Heart left ventricle (tissue), 13 donors: ENCODE data around the gene DNAH14.

Source experiments
- CTCF ChIP-seq, 12 donors: fragments of 200-600 bp; sonication (generic) in 4 of 12; IDR thresholded peaks; one replicate each; pipeline versions ENCODE4 v1.5.0 to v1.8.0; 2018 to 2022; ENCODE audit warnings: antibody characterized with exemption in 12 of 12, mild to moderate bottlenecking in 5 of 12
- POLR2A ChIP-seq, 2 donors: fragments of 450-650 bp; IDR thresholded peaks; one replicate each; pipeline ENCODE4 v1.6.1; 2017; ENCODE audit warnings: antibody characterized with exemption in 2 of 2, mild to moderate bottlenecking in 2 of 2, moderate library complexity in 2 of 2
- donor health status: ischemic (EF 13 %, LVEDD 7.1; RV severe dilation, severe dysfunction).
- donor health status: DM: no; HTN: yes; CAD: no.
- donor health status: DM: no; HTN: no; CAD: no.
- donor health status: ischemic (EF 25% LVEDD 6.9; RV normal size, moderate dysfunction).
- donor health status: ischemic (EF 25% LVEDD 5.7; RV mildly dilated, moderate dysfunction).
- donor health status: ischemic (EF 35%, LVEDD 5.7; RV mildly dilated, moderate dysfunction).
- donor health status: nonischemic (EF 11% LVEDD 7.7; RV severe dilation, severe dysfunction).
- donor health status: DM: yes; HTN: yes; CAD: no.
- donor health status: PGD.
- donor health status: ischemic (EF 29% LVEDD 5.4; RV normal size, mild dysfunction).
- donor health status: nonischemic (EF 23%, LVEDD 6.1; RV moderate dilation, normal function).

DNA sequence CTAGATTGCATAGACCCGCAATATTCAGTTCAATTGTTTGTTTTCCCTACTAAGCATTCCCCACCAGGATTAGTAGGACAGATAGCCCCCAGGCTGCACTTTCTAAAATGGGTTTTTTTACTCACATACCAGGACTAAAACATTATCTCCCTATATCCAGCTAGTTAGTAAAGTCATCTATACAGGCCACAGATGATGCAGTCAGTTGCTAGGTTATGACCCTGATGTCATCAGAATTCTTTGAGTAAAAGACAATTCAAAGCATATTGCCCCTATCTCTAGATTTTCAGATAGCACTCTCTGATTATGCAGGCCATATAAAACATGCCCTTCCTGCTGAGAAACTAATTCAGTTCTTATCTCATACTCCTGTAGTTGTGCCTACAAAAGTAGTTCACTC, 294.8 kb downstream of the DNAH14 start:
- no peak for TF ChIP-seq POLR2A (IDR thresholded peaks at IDR 0.05)
- no peak for TF ChIP-seq CTCF (IDR thresholded peaks at IDR 0.05)
